HL-60/S4 (cell line): ENCODE data around the gene IP6K1.
"Not testable (repeated sequence)": the region's sequence is repeated elsewhere in the genome, so short reads cannot be mapped to it uniquely, and the experiment has no call there.

Experiments
- in situ Hi-C: fragments of 300-500 bp; cut with MboI; formaldehyde crosslinking; loops from 2 replicates; pipeline ENCODE4 v1.14.3; 2022; ENCODE audit warnings: low sequenced_read_pairs

Gene IP6K1

GRCh38 chr3:49786357-49787181 lies at the start of gene IP6K1:
TSS of gene IP6K1 (minus strand) at chr3:49786542. CDS start at chr3:49748040, 38,502 bp downstream.
- in situ Hi-C loops = no loop called here

- in situ Hi-C loops = no loop called here
Measured at GRCh38 chr3:49831341-49831740, 45.0 kb upstream of the IP6K1 start.

- in situ Hi-C loops = no loop called here
Measured at GRCh38 chr3:49826016-49826415, 39.7 kb upstream of the IP6K1 start.

- in situ Hi-C loops = not testable (repeated sequence)
Measured at GRCh38 chr3:49823131-49823530, 36.8 kb upstream of the IP6K1 start.

- in situ Hi-C loops = no loop called here
Measured at GRCh38 chr3:49813497-49814174, 27.3 kb upstream of the IP6K1 start, which contains the start of gene UBA7. TSS of gene UBA7 (minus strand) at chr3:49813953. CDS start at chr3:49813787, 166 bp downstream.

- in situ Hi-C loops = no loop called here
Measured at GRCh38 chr3:49812916-49813496, 26.7 kb upstream of the IP6K1 start.

GRCh38 chr3:49807431-49808114 lies 21.2 kb upstream of the IP6K1 start:
- in situ Hi-C loops = no loop called here

- in situ Hi-C loops = no loop called here
Measured at GRCh38 chr3:49806850-49807249, 20.5 kb upstream of the IP6K1 start.

- in situ Hi-C loops = no loop called here
Measured at GRCh38 chr3:49805897-49806701, 19.8 kb upstream of the IP6K1 start.

GRCh38 chr3:49805367-49805782 lies 19.0 kb upstream of the IP6K1 start:
- in situ Hi-C loops = no loop called here

- in situ Hi-C loops = no loop called here
Measured at GRCh38 chr3:49804141-49805041, 18.0 kb upstream of the IP6K1 start.

GRCh38 chr3:49803465-49804140 lies 17.3 kb upstream of the IP6K1 start:
- in situ Hi-C loops = no loop called here

- in situ Hi-C loops = no loop called here
Measured at GRCh38 chr3:49802719-49803464, 16.6 kb upstream of the IP6K1 start, which contains the start of gene INKA1. TSS of gene INKA1 (plus strand) at chr3:49803261. CDS start at chr3:49803393, 132 bp downstream.

- in situ Hi-C loops = no loop called here
Measured at GRCh38 chr3:49801160-49801559, 14.8 kb upstream of the IP6K1 start.

GRCh38 chr3:49799761-49800160 lies 13.4 kb upstream of the IP6K1 start, which contains the start of gene CDHR4:
TSS of gene CDHR4 (minus strand) at chr3:49799873. CDS start at chr3:49799812, 61 bp downstream.
- in situ Hi-C loops = no loop called here

GRCh38 chr3:49799105-49799504 lies 12.8 kb upstream of the IP6K1 start:
- in situ Hi-C loops = no loop called here

GRCh38 chr3:49794926-49795905 lies 8.9 kb upstream of the IP6K1 start:
- in situ Hi-C loops = no loop called here
